Astrocyte (in vitro differentiated cells and primary cell): ENCODE measurements around the gene ST8SIA5.

Source experiments
- CTCF ChIP-seq: IDR thresholded peaks from 2 replicates; pipeline ENCODE4 v1.5.1; 2011; ENCODE audit warnings: low read depth, mild to moderate bottlenecking, inconsistent platforms, low read length, moderate library complexity; ENCODE audit not compliant: insufficient read depth
- EZH2 ChIP-seq: IDR thresholded peaks from 2 replicates; pipeline ENCODE4 v1.6.1; 2012; ENCODE audit warnings: mild to moderate bottlenecking, low read length, inconsistent platforms; ENCODE audit not compliant: insufficient read depth

- TF ChIP-seq CTCF (no peak), EZH2 (no peak)
These were observed 23.0 kb downstream of the ST8SIA5 start for GRCh38 chr18:46733872-46734271.
